Activated naive CD8-positive, alpha-beta T cell treated with anti-CD3 and anti-CD28 coated beads for 36 hours (primary cell): ENCODE data around the gene F13A1. TPM values are rescaled to one million over a fixed set of nuclear protein-coding genes. Genes with fewer than 3 reads are reported as not detected.

ENCODE experiments used
- DNase-seq: peaks from one replicate; pipeline ENCODE4 v3.0.0; 2021
- H3K27ac Mint-ChIP-seq: one replicate; pipeline ENCODE4 v1.8.0; 2022; ENCODE audit warnings: mild to moderate bottlenecking, moderate library complexity, mixed read lengths
- H3K27me3 Mint-ChIP-seq: one replicate; pipeline ENCODE4 v1.8.0; 2022; ENCODE audit warnings: mild to moderate bottlenecking, mixed read lengths
- H3K36me3 Mint-ChIP-seq: one replicate; pipeline ENCODE4 v1.8.0; 2021; ENCODE audit warnings: mild to moderate bottlenecking, mixed read lengths
- H3K4me1 Mint-ChIP-seq: one replicate; pipeline ENCODE4 v1.8.0; 2021; ENCODE audit warnings: mixed read lengths
- H3K4me3 Mint-ChIP-seq: one replicate; pipeline ENCODE4 v1.8.0; 2022; ENCODE audit warnings: mild to moderate bottlenecking, moderate library complexity, mixed read lengths
- H3K9me3 Mint-ChIP-seq: one replicate; pipeline ENCODE4 v1.8.0; 2022; ENCODE audit warnings: mixed read lengths
- total RNA-seq, 2 experiments: library from RNA; stranded (reverse); gene quantifications; one replicate each; pipeline ENCODE4 v1.2.3, GENCODE V29; 2021

Gene F13A1
- total RNA-seq, 2 experiments from 2014 or later = not detected

DNA sequence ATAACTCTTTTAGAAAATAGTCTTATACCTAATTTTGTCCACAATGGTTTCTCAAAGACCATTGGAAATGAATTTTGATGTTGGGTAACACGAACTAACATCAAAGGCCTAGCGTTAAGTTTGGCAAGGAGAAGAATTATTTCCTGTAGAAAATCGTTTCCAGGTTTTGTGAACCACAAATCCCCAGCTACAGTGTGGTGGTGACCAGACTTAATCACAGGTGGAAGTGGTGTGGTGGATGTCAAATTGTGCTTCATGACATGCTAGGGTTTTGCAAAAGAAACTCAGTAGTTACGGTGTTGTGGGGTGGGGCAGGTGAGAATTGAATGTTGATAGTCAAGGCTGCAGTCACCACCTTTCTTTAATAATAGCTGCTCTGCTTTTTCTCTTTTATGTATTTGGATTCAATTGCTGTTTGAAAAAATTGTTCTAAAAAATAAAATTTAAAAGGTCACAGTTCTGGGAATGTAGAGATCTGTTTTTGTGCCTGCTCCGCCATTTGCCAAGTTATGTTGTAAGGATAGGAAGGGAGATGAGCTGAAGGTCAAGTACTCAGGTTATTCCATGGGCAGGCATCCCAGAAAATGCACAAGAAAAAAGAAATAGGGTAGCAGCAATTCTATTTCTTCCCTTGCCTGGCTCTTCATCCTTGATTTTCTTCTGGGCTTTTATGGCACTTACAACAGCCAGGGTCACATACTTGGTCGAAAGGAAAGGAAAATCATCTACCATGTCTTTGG lies 83.6 kb downstream of the F13A1 start:
- no peak overlapping the region for H3K4me3 Mint-ChIP-seq
- peaks cover 23% of the 10 kb centered on the region for H3K27me3 Mint-ChIP-seq
- peaks cover 2% of the 10 kb centered on the region for H3K9me3 Mint-ChIP-seq
- DNase-seq = no peak
- no peaks in the 10 kb centered on the region for H3K36me3 Mint-ChIP-seq
- H3K4me1 Mint-ChIP-seq = no peaks in the 10 kb centered on the region
- H3K27ac Mint-ChIP-seq = no peak overlapping the region

DNA sequence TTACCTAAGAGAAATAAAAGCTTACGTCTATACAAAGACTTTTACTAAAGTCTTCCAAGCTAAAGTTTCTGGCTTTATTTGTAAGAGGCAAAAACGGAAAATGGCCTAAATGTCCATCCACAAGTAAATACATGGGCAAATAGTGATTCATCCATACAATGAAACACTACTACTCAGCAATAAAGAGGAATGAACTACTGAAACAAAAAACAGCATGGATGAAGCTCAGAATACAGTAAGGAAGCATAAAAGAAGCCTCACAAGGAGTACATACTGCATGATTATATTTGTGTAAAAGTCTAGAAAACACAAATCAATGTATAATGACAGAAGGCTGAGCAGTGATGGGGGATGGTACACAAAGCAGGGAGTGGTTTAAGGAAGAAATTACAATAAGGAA lies 84.7 kb downstream of the F13A1 start:
- peaks cover 2% of the 10 kb centered on the region for H3K9me3 Mint-ChIP-seq
- DNase-seq = no peak
- no peaks in the 10 kb centered on the region for H3K36me3 Mint-ChIP-seq
- no peak overlapping the region for H3K27ac Mint-ChIP-seq
- peaks cover 30% of the 10 kb centered on the region for H3K27me3 Mint-ChIP-seq
- no peak overlapping the region for H3K4me3 Mint-ChIP-seq
- no peaks in the 10 kb centered on the region for H3K4me1 Mint-ChIP-seq

DNA sequence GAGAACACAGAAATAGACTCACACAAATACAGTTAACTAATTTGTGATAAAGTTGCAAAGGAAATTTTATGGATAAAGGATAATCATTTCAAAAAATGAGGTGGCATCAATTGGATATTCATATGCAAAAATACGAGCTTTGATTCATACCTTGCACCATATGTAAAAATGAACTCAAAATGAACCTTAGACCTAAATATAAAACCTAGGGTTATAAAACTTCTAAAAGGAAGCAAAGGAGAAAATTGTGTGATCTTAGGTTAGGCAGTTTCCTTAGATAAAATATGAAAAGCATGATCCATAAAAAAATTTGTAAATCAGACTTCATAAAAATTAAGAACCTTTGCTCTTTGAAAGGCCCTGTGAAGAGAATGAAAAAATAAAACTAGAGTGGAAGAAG lies 85.5 kb downstream of the F13A1 start:
- H3K9me3 Mint-ChIP-seq = peaks cover 2% of the 10 kb centered on the region
- no peaks in the 10 kb centered on the region for H3K4me1 Mint-ChIP-seq
- peaks cover 32% of the 10 kb centered on the region for H3K27me3 Mint-ChIP-seq
- no peaks in the 10 kb centered on the region for H3K36me3 Mint-ChIP-seq
- DNase-seq = no peak
- H3K4me3 Mint-ChIP-seq = no peak overlapping the region
- no peak overlapping the region for H3K27ac Mint-ChIP-seq

DNA sequence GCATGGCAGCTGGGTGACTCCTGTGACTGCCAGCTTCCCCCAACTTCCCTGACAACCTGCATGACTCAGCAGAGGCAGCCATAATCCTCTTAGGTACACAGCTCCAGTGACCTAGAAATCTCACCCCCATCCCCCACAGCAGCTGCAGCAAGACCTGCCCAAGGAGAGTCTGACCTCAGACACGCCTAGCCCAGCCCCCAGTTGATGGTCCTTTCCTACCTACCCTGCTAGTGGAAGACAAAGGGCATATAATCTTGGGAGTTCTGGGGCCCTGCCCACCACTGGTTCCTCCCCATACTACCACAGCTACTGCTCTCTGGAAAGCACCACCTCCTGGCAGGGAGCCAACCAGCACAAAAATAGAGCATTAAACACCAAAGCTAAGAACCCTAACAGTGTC lies 90.2 kb downstream of the F13A1 start:
- no peaks in the 10 kb centered on the region for H3K4me1 Mint-ChIP-seq
- H3K36me3 Mint-ChIP-seq = no peaks in the 10 kb centered on the region
- H3K27me3 Mint-ChIP-seq = peaks cover 41% of the 10 kb centered on the region
- H3K4me3 Mint-ChIP-seq = no peak overlapping the region
- H3K27ac Mint-ChIP-seq = no peak overlapping the region
- H3K9me3 Mint-ChIP-seq = no peaks in the 10 kb centered on the region
- DNase-seq = no peak

DNA sequence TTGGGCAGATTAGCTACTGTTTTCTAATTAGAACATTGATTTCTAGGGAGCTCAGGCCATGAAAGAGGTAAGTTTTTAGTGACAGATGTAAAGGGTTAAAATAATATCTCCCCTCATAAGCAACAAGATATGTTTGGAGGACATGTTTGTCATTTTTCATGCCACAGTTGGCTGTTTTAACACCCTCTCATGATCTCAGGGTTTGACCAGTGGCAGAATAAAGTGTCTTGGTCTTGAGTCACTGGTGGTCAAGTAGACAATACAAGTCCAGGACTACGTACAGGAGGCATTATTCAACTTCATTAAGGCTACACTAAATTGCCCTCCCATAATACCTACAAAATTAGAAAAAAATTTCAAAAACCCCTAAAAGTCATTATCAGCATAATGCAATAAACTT lies 92.6 kb downstream of the F13A1 start:
- DNase-seq = no peak
- H3K4me3 Mint-ChIP-seq = no peak overlapping the region

DNA sequence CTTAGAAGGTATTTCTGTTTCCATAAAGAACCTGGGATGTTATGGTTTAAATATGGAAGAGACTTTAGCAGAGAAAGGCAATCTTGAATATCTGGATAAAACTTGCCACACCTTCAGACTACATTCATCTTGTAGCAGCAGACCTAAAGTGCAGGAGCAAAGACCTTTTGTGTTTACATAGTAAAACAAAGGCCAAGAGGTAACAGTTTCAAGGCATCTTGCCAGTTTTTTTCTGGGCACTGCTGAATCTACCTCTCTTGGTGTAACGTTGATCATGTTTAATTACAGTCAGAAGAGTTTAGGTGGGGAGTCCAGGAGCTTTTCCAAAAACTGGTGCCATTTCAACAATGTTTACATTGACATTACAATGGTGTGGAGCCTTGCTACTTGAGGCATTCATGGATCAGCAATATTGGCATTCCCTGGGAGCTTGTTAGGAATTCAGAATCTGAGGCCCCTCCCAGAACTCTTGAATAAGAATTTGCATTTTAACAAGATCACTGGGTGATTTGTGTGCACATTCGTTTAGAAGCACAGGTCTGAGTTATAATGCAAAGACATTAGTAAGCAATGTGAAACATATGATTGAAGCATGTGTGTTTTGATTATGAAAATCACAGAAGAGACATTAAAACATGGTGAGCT lies 94.5 kb downstream of the F13A1 start:
- no peak for DNase-seq
- Mint-ChIP-seq H3K27ac (no peak overlapping the region), H3K36me3 (no peaks in the 10 kb centered on the region)

More for the DNA sequence above, 92.6 kb downstream of the F13A1 start:
- Mint-ChIP-seq H3K36me3 (no peaks in the 10 kb centered on the region), H3K27ac (no peak overlapping the region), H3K27me3 (peaks cover 50% of the 10 kb centered on the region), H3K9me3 (no peaks in the 10 kb centered on the region), H3K4me1 (no peaks in the 10 kb centered on the region)

DNA sequence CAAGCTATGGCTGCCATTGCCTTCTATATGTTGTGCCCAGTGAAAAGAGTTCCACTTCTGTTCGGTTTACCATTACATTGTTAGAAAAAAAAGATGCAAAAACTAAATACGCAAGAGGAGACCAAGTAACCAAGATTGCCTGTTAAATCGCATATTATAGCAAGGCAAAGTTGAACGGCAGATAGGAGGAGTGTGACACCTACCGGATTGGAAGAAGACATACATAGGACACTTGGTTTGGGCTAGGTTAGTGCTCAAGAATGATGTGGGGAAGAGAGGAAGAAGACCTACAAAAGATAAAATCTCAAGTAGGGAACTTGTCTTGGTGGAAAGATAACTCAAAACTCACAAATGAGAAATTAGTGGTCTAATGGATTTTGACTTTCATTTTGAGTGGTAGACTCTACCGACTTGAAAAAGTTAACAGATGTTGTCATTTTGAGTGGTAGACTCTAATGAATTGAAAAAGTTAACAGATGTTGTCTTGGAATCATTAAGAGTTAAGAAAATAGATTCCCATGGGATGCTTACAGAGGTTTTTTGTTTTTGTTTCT lies 95.5 kb downstream of the F13A1 start:
- no peak overlapping the region for H3K4me3 Mint-ChIP-seq
- peaks cover 47% of the 10 kb centered on the region for H3K27me3 Mint-ChIP-seq
- DNase-seq = no peak
- no peaks in the 10 kb centered on the region for H3K36me3 Mint-ChIP-seq
- no peaks in the 10 kb centered on the region for H3K9me3 Mint-ChIP-seq
- H3K4me1 Mint-ChIP-seq = no peaks in the 10 kb centered on the region
- no peak overlapping the region for H3K27ac Mint-ChIP-seq

More for the DNA sequence above, 94.5 kb downstream of the F13A1 start:
- Mint-ChIP-seq H3K27me3 (peaks cover 50% of the 10 kb centered on the region), H3K4me3 (no peak overlapping the region), H3K4me1 (no peaks in the 10 kb centered on the region), H3K9me3 (no peaks in the 10 kb centered on the region)

DNA sequence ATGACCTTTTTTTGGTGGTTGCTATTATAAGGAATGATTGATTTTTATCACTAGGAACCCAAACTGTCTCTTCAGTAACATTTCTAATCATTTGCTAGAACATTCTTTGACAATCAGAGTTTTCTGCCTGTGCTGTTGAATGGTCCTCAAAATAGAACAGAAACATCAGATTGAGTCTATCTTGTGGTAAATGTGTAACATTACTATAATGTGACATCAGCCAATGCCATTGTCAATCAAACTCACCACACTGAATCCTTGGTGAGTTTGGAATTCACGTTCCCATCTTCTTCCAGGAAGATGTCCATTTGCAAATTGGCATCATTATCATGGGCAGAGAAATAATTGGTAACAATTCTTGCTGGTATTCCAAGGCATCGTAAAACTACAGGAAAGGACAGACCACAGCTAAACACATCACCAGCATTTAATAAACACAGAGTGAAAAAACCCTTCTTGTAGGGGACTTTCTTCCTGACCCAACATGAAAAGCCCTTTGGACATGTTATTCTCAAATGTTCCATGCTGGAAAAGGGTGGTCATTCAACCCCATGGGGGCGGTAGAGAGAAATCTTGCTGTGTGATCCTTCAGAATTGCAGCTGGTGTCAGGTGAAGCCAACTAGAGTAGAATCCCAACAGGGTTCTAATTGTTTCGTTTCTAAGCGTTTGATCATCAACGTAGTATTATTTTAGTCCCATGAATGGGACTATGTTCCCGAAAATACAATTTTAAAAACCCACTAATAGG lies 98.5 kb downstream of the F13A1 start:
- H3K36me3 Mint-ChIP-seq = no peaks in the 10 kb centered on the region
- no peaks in the 10 kb centered on the region for H3K9me3 Mint-ChIP-seq
- no peaks in the 10 kb centered on the region for H3K4me1 Mint-ChIP-seq
- H3K27ac Mint-ChIP-seq = no peak overlapping the region
- peaks cover 46% of the 10 kb centered on the region for H3K27me3 Mint-ChIP-seq
- peak; percentile 3 for DNase-seq
- H3K4me3 Mint-ChIP-seq = no peak overlapping the region

DNA sequence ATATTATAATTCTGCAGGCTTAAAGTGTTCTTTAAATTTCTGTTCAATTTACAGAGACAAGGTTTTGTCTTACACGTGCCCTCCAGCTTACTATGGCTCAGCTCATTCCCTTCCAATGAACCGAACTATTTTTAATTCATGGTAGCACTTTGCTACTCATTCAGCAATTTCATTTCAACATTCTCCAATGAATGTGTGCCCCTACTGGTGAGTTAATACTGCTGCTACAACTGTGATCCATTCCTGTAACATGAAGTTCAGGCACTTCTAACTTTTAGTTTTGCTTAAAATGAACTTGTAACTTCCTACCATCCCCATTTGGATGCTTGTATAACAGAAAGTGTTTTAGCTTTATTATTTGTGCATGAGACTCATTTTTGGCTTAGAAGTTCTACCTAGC lies 99.7 kb downstream of the F13A1 start:
- Mint-ChIP-seq H3K27me3 (peaks cover 40% of the 10 kb centered on the region), H3K4me3 (no peak overlapping the region), H3K9me3 (no peaks in the 10 kb centered on the region), H3K27ac (no peak overlapping the region), H3K36me3 (no peaks in the 10 kb centered on the region), H3K4me1 (no peaks in the 10 kb centered on the region)
- DNase-seq = no peak

DNA sequence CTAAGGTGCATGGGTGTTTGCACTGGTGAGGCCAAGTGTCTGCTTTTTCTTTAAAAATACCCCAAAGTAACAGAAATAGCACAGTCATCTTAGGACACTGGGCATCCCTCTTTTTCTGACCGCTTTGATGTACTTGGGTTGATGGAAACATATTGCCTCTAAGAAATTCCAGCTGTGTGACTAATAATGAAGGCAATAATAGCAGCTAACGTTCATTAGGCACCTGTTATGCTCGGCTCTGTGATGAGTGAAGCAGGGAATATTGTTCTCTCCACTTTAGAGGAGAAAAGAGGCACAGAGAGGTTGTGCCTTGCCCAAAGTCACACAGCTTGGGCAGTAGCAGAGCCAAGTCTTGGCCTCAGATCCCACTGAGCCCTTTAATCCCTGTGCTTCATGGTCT lies 100.7 kb downstream of the F13A1 start:
- H3K36me3 Mint-ChIP-seq = no peaks in the 10 kb centered on the region
- H3K27me3 Mint-ChIP-seq = peaks cover 32% of the 10 kb centered on the region
- no peak for DNase-seq
- no peak overlapping the region for H3K27ac Mint-ChIP-seq
- H3K4me3 Mint-ChIP-seq = no peak overlapping the region
- H3K9me3 Mint-ChIP-seq = no peaks in the 10 kb centered on the region
- H3K4me1 Mint-ChIP-seq = no peaks in the 10 kb centered on the region

DNA sequence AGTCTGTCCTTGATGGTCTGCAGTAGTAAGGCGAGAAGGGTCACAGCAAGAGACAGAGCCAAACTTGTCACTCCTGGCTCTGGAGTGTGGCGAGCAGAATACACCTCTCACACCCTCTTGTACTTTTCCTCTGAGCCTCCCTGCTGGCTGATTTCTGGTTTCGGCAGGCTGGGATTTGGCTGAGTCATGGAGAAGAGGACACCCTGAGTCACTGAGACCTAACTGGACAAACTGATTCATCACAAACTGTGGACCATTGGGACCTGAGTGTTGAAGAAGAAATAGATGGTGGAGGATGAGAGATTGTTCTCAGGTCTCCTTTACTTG lies 101.7 kb downstream of the F13A1 start:
- Mint-ChIP-seq H3K36me3 (no peaks in the 10 kb centered on the region), H3K27ac (no peak overlapping the region), H3K4me3 (no peak overlapping the region), H3K9me3 (no peaks in the 10 kb centered on the region), H3K27me3 (peaks cover 27% of the 10 kb centered on the region), H3K4me1 (no peaks in the 10 kb centered on the region)
- no peak for DNase-seq

DNA sequence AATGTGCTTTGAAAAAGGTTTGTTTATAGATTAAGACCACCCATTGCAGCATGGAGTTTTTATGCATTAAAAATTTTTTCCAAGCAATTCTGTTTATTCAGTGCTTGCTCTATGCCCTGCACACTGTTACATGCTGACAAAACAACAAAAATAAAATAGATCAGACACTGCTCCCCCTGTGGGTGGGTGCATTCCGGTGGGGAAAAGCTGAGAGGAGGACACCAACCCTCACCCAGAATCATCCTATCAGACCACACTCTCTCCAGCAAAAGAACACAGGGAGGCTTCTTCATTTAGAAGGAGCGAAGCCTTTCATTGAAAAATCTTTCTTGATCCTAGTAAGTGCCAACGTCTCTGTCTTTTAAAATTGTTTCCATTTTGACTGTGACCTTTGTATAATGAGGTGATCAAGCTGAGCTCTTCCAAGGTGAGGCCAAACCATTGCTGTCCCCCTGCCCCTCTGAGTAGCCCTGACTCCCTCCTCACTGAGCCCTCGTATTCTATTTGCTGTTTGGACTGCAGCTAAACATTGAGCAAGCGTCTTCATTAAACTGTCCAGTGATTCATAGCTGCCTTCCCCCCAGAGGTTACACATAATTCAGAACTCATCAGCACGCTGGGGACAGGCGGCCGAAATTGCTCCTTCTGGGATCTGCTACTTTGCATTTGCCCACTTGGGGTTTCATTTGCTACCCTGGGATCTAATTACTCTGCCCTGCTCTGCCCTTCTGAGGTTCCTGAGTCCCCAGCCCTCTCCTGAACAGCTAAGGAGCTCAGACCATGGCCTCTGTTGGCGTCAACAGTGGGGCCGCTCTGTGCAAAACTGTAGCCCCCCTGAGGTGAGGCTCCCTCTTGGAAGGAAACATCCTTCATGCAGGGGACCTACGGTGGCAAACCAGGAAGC lies 102.4 kb downstream of the F13A1 start:
- no peak for DNase-seq
- Mint-ChIP-seq H3K4me1 (no peaks in the 10 kb centered on the region), H3K27ac (no peak overlapping the region), H3K9me3 (no peaks in the 10 kb centered on the region), H3K4me3 (no peak overlapping the region), H3K27me3 (peaks cover 21% of the 10 kb centered on the region), H3K36me3 (no peaks in the 10 kb centered on the region)

DNA sequence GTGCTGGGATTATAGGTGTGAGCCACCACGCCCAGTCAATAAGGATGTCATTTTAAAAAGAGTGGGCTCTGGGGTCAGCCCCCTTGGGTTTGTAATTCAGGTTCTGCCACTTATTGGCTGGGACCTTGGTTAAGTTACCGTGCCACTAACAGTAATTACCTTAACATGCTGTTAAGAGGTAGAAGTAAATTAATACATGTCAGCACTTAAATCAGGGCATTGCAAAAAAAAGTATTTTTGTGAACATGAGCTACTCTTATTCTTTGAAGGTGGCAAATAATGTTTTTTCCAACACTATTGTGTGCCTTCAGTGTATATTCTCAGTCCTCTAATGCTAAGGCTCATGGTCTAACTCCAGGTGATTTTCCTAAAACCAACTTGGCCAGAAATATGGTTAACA lies 109.5 kb downstream of the F13A1 start:
- Mint-ChIP-seq H3K27ac (no peak overlapping the region), H3K36me3 (no peaks in the 10 kb centered on the region), H3K4me1 (no peaks in the 10 kb centered on the region), H3K4me3 (no peak overlapping the region), H3K9me3 (peaks cover 14% of the 10 kb centered on the region), H3K27me3 (peaks cover 11% of the 10 kb centered on the region)
- DNase-seq = no peak

DNA sequence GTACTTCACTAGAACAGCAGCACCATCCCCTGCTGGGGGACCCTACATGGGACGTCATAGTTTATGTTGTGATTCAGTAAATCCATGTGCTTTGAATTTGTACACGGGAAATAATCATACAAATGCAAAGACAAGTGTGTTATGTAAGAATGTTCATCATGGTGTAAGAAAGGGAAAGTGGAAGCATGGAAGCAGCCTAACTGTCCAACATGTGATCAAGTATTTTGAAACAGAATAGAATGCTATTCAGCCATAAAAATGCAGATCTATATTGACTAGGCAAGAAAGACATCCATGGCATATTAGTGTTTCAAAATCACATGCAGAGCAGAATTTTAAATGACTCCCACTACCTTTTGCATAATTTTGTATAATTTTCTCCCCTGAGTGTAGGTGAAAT lies 117.6 kb downstream of the F13A1 start:
- no peak for DNase-seq
- Mint-ChIP-seq H3K27ac (no peak overlapping the region), H3K27me3 (peaks cover 35% of the 10 kb centered on the region), H3K4me1 (no peaks in the 10 kb centered on the region), H3K9me3 (peaks cover 5% of the 10 kb centered on the region), H3K4me3 (no peak overlapping the region), H3K36me3 (no peaks in the 10 kb centered on the region)

DNA sequence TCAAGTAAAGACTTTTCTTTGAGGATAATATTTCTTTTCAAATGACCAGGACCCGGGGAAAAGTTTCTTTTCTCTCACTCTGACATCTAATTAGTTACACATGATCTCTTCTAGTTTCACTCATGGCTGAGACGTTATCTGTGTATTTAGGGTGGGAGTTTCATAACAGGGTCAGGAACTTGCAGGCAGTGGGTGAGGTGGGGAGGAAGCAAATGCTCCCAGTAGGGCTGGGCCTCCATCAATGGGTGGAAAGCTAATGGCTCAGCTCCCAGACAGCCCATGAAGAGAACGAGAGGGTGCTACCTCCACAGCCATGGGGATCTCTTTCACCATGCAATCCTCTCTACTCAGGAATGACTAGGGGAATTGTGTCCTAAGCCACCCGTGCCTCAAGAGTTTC lies 119.3 kb downstream of the F13A1 start:
- Mint-ChIP-seq H3K4me1 (no peaks in the 10 kb centered on the region), H3K27me3 (peaks cover 32% of the 10 kb centered on the region), H3K27ac (no peak overlapping the region), H3K9me3 (no peaks in the 10 kb centered on the region), H3K36me3 (no peaks in the 10 kb centered on the region), H3K4me3 (no peak overlapping the region)
- no peak for DNase-seq
